Lower lobe of right lung (tissue), 2 donors: ENCODE data around the gene HEXIM1. TPM values are rescaled to one million over a fixed set of nuclear protein-coding genes. Genes with fewer than 3 reads are reported as not detected.

ENCODE experiments used
- ATAC-seq, 2 donors: fragments of 200-7000 bp; cut with Tn5 transposase; one replicate each; pipeline ENCODE4 v1.9.1; 2020 to 2022; ENCODE audit warnings: mild to moderate bottlenecking in 2 of 2, moderate library complexity in 2 of 2
- DNase-seq: peaks from one replicate; pipeline ENCODE4 v3.0.0-alpha.2; 2020
- H3K27ac ChIP-seq: fragments of 200-600 bp; one replicate; pipeline ENCODE4 v1.8.0; 2022
- H3K27me3 ChIP-seq: fragments of 200-600 bp; one replicate; pipeline ENCODE4 v1.8.0; 2022; ENCODE audit warnings: low read depth
- H3K36me3 ChIP-seq: fragments of 200-600 bp; one replicate; pipeline ENCODE4 v1.8.0; 2022; ENCODE audit warnings: mild to moderate bottlenecking
- H3K4me1 ChIP-seq: fragments of 200-600 bp; one replicate; pipeline ENCODE4 v1.8.0; 2022
- H3K4me3 ChIP-seq: fragments of 200-600 bp; one replicate; pipeline ENCODE4 v1.8.0; 2022; ENCODE audit warnings: mild to moderate bottlenecking
- H3K9me3 ChIP-seq: fragments of 200-600 bp; one replicate; pipeline ENCODE4 v1.8.0; 2022
- CTCF ChIP-seq: fragments of 200-600 bp; IDR thresholded peaks from one replicate; pipeline ENCODE4 v1.8.0; 2022; ENCODE audit warnings: antibody characterized with exemption, mild to moderate bottlenecking
- intact Hi-C: fragments of 100-400 bp; cut with DNase I; formaldehyde crosslinking; loops from one replicate; pipeline ENCODE4 v1.11.0; 2022
- total RNA-seq: library from RNA; stranded (reverse); fragmentation: NEBNext Ultra II Directional; extraction: Animal tissue kit (Norgen Biotek cat#: 25700); gene quantifications from one replicate; pipeline ENCODE4 v1.2.1, GENCODE V29; 2021
- donor health status: DM: no; HTN: yes; CAD: no; lungs with severe emphysema.

Gene HEXIM1
- total RNA-seq, 1 donor from 2014 or later = 33.9 TPM

- Histone ChIP-seq H3K27ac (peak overlapping the region; percentile 43), H3K4me1 (peaks cover 80% of the 10 kb centered on the region), H3K36me3 (no peaks in the 10 kb centered on the region), H3K9me3 (no peaks in the 10 kb centered on the region), H3K27me3 (no peaks in the 10 kb centered on the region), H3K4me3 (no peak overlapping the region)
- TF ChIP-seq CTCF = no peak
- DNase-seq (no peak), ATAC-seq (no peak)
- intact Hi-C loops = no loop called here
These were observed 6.8 kb downstream of the HEXIM1 start for GRCh38 chr17:45155029-45155428.

DNA sequence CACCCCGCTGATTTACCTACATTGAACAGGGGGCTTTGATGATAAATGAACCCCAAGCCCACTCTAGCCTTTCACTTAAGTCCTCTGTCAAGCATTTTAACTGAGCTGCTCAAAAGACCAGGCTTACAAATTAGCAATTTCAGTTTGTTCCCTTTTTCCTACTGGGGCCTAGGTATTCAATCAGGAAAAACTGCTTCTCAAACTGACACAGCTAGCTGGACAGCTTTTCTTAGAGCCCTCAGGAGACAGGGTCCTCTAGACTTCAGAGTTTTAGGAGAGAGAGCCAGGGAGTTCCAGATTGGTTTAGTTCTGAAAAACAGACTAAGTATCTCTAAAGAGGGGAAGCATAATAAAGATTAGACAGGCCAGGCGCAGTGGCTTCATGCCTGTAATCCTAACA, 7.2 kb downstream of the HEXIM1 start:
- DNase-seq (no peak), ATAC-seq (peak; percentile 1 to 18)
- no peaks in the 10 kb centered on the region for H3K9me3 ChIP-seq
- no peaks in the 10 kb centered on the region for H3K27me3 ChIP-seq
- intact Hi-C loops = no loop called here
- no peak for TF ChIP-seq CTCF
- peak overlapping the region; percentile 43 for H3K27ac ChIP-seq
- no peak overlapping the region for H3K4me3 ChIP-seq
- peaks cover 79% of the 10 kb centered on the region for H3K4me1 ChIP-seq
- no peaks in the 10 kb centered on the region for H3K36me3 ChIP-seq

- Histone ChIP-seq H3K27ac (peak overlapping the region; percentile 43), H3K9me3 (no peaks in the 10 kb centered on the region), H3K4me3 (no peak overlapping the region), H3K36me3 (no peaks in the 10 kb centered on the region), H3K27me3 (no peaks in the 10 kb centered on the region), H3K4me1 (peaks cover 71% of the 10 kb centered on the region)
- intact Hi-C loops = no loop called here
- ATAC-seq = peak; percentile 59 to 71
- DNase-seq = no peak
- TF ChIP-seq CTCF = no peak
These were observed 8.0 kb downstream of the HEXIM1 start for GRCh38 chr17:45156242-45156641.

DNA sequence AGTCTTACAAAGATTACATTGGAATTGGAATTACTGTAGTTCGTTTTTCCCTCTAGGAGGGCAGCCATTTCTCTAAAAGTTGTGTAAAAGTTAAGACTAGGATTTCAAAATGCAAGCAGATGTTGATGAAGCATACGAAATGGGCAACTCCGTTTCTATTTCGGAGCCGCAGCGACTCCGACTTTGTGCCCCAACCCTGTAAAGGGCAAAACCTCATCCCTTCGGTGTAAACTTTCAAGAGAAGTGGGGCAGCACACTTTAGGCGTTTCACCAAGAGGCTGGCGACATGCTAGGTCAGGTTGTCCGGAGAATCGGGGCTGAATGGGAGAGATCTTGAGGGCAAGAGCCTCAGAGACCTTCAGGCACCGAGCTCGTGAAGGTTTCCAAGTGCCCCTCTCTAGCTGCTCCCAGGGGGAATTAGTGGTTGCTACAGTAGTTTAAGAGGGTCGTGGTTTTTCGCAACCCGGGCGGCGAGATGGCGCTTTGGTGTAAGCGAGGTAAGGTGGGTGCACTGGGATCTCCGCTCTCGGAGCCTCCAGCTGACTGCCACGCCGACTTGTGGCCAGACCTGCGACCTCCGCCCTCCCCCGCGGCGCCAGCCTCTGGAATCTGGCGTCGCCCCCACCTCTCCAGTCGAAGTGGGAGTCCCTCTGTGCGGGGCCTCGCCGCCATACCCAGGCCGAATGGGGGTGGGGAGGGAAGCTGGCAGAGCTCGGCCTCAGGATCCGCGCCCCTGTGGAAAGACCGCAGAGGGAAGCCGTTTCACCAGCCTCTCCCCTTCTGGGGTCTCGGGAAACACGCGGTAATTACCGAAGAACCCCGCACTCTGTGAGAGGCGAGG, 12.4 kb downstream of the HEXIM1 start:
- H3K4me1 ChIP-seq = peaks cover 61% of the 10 kb centered on the region
- TF ChIP-seq CTCF = no peak
- H3K36me3 ChIP-seq = no peaks in the 10 kb centered on the region
- H3K27ac ChIP-seq = peak overlapping the region; percentile 100
- no peaks in the 10 kb centered on the region for H3K27me3 ChIP-seq
- peak; percentile 81 for DNase-seq
- ATAC-seq = peak; percentile 75 to 76
- no peaks in the 10 kb centered on the region for H3K9me3 ChIP-seq
- H3K4me3 ChIP-seq = peak overlapping the region; percentile 94
- intact Hi-C loops = no loop called here

GRCh38 chr17:45161288-45162024, 13.2 kb downstream of the HEXIM1 start, which contains the start of gene HEXIM2:
Gene HEXIM2, plus strand, starts transcription at chr17:45161875. Its CDS starts 919 bp downstream, at chr17:45162794.
- DNase-seq = peak; percentile 98
- Histone ChIP-seq H3K9me3 (no peaks in the 10 kb centered on the region), H3K4me3 (peak within 1 kb of the TSS; percentile 94), H3K4me1 (peaks cover 54% of the 10 kb centered on the region), H3K27ac (peak within 1 kb of the TSS; percentile 100), H3K36me3 (no peaks in the 10 kb centered on the region), H3K27me3 (no peaks in the 10 kb centered on the region)
- peak; percentile 96 to 97 for ATAC-seq
- TF ChIP-seq CTCF = no peak
- intact Hi-C loops = no loop called here
